ENCODE results near the gene HCN4. TPM values are rescaled to one million over a fixed set of nuclear protein-coding genes. Genes with fewer than 3 reads are reported as not detected.

Gene HCN4
- total RNA-seq, 4 donors from 2014 or later = 0.18 to 0.85 TPM; not detected in 2

DNA sequence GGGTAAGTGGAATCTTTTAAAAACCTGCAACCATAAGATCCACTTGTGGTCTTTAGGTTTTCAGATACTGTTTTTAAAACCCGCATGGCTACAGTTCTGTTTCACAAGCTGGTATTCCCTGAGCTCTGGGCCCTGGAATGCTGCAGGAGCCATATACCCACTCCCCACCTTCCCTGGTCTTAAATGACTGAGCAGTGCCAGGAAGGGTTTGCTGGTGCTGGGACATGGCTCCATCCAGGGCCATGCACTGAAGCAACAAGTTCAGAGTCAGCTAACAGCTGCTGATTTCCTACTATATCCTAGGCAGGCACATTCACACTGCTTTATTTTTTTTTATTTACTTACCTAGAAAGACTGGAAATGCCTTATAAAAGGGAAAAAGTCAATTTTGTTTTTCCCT, 77.3 kb downstream of the HCN4 start:
- Histone ChIP-seq H3K4me3 (no peak overlapping the region), H3K9me3 (no peaks in the 10 kb centered on the region), H3K4me1 (no peaks in the 10 kb centered on the region), H3K36me3 (peaks cover 0 to 88% (median 0%) of the 10 kb centered on the region in 3 donors), H3K27me3 (no peaks in the 10 kb centered on the region), H3K27ac (no peak overlapping the region)
- DNase-seq = no peak
- TF ChIP-seq, protein P1, sequence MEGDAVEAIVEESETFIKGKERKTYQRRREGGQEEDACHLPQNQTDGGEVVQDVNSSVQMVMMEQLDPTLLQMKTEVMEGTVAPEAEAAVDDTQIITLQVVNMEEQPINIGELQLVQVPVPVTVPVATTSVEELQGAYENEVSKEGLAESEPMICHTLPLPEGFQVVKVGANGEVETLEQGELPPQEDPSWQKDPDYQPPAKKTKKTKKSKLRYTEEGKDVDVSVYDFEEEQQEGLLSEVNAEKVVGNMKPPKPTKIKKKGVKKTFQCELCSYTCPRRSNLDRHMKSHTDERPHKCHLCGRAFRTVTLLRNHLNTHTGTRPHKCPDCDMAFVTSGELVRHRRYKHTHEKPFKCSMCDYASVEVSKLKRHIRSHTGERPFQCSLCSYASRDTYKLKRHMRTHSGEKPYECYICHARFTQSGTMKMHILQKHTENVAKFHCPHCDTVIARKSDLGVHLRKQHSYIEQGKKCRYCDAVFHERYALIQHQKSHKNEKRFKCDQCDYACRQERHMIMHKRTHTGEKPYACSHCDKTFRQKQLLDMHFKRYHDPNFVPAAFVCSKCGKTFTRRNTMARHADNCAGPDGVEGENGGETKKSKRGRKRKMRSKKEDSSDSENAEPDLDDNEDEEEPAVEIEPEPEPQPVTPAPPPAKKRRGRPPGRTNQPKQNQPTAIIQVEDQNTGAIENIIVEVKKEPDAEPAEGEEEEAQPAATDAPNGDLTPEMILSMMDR (IDR thresholded peaks at IDR 0.05) = no peak
- TF ChIP-seq POLR2A (IDR thresholded peaks at IDR 0.05) = no peak

DNA sequence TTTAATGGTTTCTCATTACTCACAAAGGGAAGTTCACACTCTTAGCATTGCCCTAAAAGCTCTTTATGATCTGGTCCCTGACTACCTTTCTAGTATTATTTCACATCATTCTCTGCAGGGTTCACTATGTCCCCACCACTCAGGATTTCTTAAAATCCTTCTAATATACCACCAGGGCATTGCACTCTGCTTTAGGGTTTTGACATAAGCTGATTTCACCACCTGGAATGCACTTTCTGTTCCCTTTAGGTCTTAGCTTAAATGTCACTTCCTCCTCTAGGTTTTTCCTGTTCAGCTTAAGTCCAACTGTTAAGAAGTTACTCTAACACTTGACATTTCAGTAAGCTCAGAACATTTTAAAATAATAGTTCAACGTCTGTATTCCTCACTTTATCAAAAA, 81.7 kb downstream of the HCN4 start:
- no peaks in the 10 kb centered on the region for H3K9me3 ChIP-seq
- no peaks in the 10 kb centered on the region for H3K4me1 ChIP-seq
- TF ChIP-seq, protein P1 (IDR thresholded peaks at IDR 0.05) = no peak
- TF ChIP-seq POLR2A (IDR thresholded peaks at IDR 0.05) = no peak
- H3K27ac ChIP-seq = no peak overlapping the region
- no peaks in the 10 kb centered on the region for H3K27me3 ChIP-seq
- H3K36me3 ChIP-seq = peaks cover 0 to 88% (median 0%) of the 10 kb centered on the region in 3 donors
- H3K4me3 ChIP-seq = no peak overlapping the region
- no peak for DNase-seq

DNA sequence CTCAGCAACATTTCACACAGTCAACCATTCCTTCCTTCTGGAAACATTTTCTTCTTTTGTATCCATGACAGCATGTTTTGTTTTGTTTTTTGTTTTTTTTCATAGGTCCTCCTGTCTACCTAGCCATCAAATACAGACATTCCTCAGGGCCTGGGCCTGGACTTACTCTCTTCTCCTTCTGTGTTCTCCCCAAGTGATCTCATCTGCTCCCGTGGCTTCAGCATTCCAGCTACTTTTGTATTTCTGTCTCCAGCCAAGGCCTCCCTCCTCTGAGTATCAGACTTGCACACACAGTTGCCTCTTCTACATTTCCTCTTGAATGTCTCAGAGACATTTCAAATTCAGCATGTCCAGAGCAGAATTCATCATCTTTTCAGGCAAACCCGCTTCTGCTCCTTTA, 82.4 kb downstream of the HCN4 start:
- Histone ChIP-seq H3K27me3 (no peaks in the 10 kb centered on the region), H3K4me3 (no peak overlapping the region), H3K9me3 (no peaks in the 10 kb centered on the region), H3K36me3 (peaks cover 0 to 88% (median 0%) of the 10 kb centered on the region in 3 donors), H3K4me1 (no peaks in the 10 kb centered on the region), H3K27ac (no peak overlapping the region)
- DNase-seq = no peak
- TF ChIP-seq, protein P1 (IDR thresholded peaks at IDR 0.05) = no peak

DNA sequence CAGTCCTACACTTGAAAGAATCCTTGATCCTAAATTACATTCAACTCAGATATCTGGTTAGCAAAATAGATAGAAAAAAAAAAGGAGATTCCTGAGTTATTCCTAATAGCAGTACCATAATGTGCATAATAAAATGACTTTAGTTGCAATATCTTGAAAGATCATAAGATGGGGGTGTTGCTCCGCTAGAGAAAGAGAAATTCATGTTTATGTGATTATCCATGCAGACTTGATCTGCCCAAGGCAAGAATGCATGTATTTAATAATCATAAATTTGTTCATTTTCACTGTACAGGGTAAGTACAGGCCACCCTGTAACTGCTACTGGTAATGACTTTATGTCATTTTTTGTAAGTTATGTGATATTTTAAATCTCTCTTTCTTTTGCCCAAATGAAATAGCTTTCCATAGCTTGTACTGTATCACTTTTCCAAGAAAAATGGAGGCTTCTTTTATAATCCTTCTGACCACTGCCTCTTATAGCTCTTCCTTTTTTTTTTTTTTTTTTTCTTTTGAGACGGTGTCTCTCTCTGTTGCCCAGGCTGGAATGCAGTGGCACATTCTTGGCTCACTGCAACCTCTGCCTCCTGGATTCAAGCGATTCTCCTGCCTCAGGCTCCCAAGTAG, 84.6 kb downstream of the HCN4 start:
- Histone ChIP-seq H3K4me3 (no peak overlapping the region), H3K36me3 (peaks cover 0 to 88% (median 0%) of the 10 kb centered on the region in 3 donors), H3K4me1 (no peaks in the 10 kb centered on the region), H3K27ac (no peak overlapping the region), H3K27me3 (no peaks in the 10 kb centered on the region), H3K9me3 (no peaks in the 10 kb centered on the region)
- TF ChIP-seq, protein P1 (IDR thresholded peaks at IDR 0.05) = peak in 1 of 6 experiments; percentile 13
- no peak for TF ChIP-seq POLR2A (IDR thresholded peaks at IDR 0.05)
- no peak for DNase-seq

DNA sequence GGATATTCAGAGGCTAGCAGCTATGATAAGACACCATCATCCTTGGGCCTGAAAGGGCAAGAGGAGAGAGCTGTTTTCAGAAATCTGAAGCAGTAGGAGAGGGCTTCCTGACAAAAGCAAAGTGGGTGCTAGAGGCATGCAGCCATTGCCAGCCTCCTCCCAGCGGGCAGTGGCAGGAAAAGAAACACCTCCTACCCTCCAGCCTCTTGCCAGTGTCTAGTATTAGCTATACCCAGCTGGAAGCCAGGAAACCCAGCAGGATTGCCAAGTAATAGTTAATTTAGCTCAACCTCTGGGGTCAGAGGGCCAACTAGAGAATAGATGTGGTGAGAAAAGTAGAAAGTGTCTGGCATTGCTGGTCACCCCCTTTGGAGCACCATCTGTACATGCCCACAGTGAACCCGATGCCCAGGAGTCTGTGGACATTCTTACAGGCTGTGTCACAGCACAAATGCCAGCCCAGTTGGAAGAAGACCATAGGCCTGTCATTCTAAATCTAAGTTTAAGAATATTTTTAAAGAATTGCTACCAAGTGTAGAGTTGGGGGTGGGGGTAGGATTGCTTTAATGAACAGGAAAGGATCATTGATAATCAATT, 85.3 kb downstream of the HCN4 start:
- no peaks in the 10 kb centered on the region for H3K4me1 ChIP-seq
- DNase-seq = no peak
- no peak for TF ChIP-seq POLR2A (IDR thresholded peaks at IDR 0.05)
- TF ChIP-seq, protein P1 (IDR thresholded peaks at IDR 0.05) = no peak
- no peak overlapping the region for H3K4me3 ChIP-seq
- H3K9me3 ChIP-seq = no peaks in the 10 kb centered on the region
- H3K27me3 ChIP-seq = no peaks in the 10 kb centered on the region
- H3K27ac ChIP-seq = no peak overlapping the region
- peaks cover 0 to 81% (median 0%) of the 10 kb centered on the region in 3 donors for H3K36me3 ChIP-seq

Measured in Peyer's patch (tissue), 4 donors.